SU-DHL-6 (cell line): ENCODE data around the gene TIMP3.

Experiments
- EZH2phosphoT487 ChIP-seq: fragments of 200-600 bp; sonication (generic), shearing (Covaris generic); conservative IDR thresholded peaks from 2 replicates; pipeline ENCODE4 v1.6.1; 2018; ENCODE audit warnings: mild to moderate bottlenecking, antibody characterized with exemption, low read length, moderate library complexity, mixed read lengths
- TF ChIP-seq, protein P1 (sequence below): fragments of 200-600 bp; sonication (generic); IDR thresholded peaks from one replicate; pipeline ENCODE4 v1.5.1; 2017; ENCODE audit warnings: antibody characterized with exemption, mild to moderate bottlenecking, low read length, moderate library complexity; ENCODE audit not compliant: insufficient read depth, poor library complexity, severe bottlenecking

DNA sequence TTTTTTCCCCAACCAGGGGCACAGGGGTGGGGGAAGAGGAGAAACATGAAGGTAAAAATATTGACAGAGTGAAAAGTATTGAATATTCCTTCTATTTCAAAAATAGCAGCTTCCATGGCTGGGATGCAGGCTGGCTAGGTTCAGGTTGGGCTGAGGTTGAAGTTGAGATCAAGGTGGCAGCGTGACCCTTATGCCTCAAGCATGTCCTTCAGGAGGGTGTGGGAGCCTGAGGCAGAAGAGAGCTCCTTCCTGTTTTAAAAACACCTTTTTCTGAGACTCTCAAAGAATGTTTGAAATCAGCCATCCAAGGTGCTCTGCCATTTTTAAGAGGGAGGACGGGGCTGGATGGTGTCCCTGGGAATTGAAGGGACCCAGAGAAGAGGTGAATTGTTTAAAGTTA is 29.5 kb downstream of the TIMP3 start:
- TF ChIP-seq, protein P1, sequence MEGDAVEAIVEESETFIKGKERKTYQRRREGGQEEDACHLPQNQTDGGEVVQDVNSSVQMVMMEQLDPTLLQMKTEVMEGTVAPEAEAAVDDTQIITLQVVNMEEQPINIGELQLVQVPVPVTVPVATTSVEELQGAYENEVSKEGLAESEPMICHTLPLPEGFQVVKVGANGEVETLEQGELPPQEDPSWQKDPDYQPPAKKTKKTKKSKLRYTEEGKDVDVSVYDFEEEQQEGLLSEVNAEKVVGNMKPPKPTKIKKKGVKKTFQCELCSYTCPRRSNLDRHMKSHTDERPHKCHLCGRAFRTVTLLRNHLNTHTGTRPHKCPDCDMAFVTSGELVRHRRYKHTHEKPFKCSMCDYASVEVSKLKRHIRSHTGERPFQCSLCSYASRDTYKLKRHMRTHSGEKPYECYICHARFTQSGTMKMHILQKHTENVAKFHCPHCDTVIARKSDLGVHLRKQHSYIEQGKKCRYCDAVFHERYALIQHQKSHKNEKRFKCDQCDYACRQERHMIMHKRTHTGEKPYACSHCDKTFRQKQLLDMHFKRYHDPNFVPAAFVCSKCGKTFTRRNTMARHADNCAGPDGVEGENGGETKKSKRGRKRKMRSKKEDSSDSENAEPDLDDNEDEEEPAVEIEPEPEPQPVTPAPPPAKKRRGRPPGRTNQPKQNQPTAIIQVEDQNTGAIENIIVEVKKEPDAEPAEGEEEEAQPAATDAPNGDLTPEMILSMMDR = no peak
- TF ChIP-seq EZH2phosphoT487 = no peak
